NCI-H526 treated with DMSO at 0.1 percent for 48 hours (cell line): Measurements from ENCODE around the gene ADAMTSL5.
"Not testable (repeated sequence)": the region's sequence is repeated elsewhere in the genome, so short reads cannot be mapped to it uniquely, and the experiment has no call there.

ENCODE experiments used
- DNase-seq: peaks from one replicate; lab custom pipeline; 2025; lab: John Stamatoyannopoulos, UW

ADAMTSL5 gene

GRCh38 chr19:1478934-1479707, 33.7 kb downstream of the ADAMTSL5 start, which contains the start of gene C19orf25:
Gene C19orf25 (minus strand): TSS chr19:1479215. CDS start chr19:1478903, 312 bp downstream.
- peak; percentile 51 for DNase-seq

DNA sequence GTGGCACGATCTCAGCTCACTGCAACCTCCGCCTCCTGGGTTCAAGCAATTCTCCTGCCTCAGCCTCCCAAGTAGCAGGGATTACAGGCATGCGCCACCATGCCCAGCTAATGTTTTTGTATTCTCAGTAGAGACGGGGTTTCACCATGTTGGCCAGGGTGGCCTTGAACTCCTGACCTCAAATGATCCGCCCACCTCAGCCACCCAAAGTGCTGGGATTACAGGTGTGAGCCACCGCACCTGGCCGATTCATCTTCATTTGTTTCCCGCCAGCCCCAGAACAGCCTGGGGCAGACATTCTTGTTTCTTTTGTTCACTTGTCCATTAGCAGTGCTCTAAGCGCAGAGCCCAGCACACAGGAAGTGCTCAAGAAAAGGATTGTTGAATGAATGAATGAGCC, 35.8 kb downstream of the ADAMTSL5 start:
- not testable (repeated sequence) for DNase-seq

DNA sequence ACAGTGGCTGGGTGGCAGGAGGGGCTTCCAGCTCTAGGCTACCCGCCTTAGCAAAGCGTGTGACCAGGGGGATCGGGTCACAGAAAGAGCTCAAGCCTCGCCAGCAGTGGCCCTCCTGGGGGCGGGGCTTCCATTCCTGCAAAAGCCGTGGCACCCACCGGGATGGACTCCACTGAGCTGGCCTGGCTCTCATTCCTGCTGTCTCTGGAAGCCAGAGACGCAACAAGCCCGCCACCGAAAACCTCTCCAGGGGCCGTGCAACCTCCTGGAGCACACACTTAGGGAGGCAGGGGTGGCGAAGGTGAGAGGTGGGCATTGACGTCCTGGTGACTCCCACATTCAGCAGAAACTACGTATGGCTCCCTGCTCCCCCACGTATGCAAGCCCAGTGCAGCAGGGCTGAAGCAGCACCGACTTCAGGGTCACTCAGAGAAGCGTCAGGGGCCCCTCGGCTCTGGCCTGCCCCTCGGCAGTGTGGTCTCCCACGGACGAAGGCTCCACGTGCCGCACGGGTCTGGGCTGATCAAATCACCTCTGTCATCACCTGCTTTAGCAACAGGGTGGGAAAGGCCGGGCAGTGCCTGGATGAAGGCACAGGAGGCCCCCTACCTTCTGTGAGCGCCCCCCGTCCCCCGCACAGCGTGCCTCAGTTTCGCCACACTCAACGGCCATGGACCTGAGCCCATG, 36.9 kb downstream of the ADAMTSL5 start:
- no peak for DNase-seq

- DNase-seq: no peak
Observed at GRCh38 chr19:1474765-1475351, 38.0 kb downstream of the ADAMTSL5 start.

DNA sequence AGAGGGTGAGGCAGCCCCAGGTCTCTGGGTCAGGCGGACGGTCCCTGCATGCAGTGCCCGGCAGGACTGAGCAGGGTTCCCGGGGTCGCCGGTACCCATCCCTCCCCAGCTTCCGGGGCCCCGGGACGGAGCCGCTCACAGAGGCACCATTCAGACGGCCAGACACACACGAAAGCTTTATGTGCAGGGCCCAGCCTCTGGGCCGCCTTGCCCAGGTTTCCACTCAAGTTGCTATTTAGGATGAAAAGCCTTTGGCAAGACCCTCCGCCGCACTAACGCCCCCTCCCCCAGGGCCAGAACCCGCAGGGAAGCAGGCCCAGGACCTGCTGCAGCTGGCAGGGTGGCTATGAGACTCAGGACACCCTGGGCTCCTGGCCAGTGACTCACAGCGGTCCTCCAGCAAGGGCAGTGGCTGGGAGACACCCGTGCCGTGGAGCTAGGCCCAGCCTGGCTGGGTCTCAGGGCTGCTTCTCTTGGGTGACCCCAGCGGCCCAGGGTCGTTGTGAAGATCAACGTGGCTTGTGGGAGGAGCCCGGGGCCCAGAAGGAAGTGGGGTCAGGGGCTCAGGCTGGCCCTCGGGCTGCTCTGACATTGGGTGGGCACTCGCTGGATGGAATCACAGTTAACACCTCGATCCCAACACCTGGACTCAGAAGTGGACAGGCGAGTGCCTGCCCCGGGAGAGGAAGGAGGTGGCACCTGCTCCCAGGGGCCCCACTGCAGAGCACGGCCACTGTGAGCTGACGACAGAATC, 38.6 kb downstream of the ADAMTSL5 start:
- no peak for DNase-seq

GRCh38 chr19:1473085-1473851, 39.6 kb downstream of the ADAMTSL5 start:
- no peak for DNase-seq

- no peak for DNase-seq
Observed at GRCh38 chr19:1472231-1473084, 40.4 kb downstream of the ADAMTSL5 start.

DNA sequence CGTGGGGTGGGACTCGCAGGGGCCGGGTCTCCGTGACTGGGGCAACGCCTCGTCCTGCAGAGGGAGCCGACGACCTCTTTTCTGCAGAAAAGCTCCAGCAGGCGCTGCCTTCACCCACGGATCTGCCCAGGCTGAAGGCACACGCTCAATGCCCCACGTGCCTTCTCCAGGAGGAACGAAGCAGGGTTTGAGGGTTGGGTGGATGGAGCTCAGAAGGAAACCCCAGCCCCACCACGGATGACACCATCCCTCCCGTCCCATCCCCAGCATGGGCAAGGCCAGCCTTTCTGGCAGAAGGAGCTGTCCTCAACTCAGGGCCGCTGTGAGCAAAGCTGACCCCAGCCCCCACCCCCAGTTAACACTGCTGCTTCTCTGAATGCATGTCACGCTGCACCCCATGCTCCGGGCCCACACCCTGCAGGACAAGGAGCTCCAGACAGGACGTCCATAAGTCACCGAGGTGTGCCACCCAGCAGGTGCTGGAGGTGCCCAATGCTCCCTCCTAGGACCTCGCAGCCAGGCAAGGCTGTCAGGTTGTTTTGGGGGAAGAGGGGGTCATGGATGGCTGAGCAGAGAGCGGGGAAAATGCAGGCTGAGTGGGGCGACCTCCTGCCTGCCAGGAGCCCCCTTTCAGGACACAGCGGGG, 41.2 kb downstream of the ADAMTSL5 start:
- no peak for DNase-seq

DNA sequence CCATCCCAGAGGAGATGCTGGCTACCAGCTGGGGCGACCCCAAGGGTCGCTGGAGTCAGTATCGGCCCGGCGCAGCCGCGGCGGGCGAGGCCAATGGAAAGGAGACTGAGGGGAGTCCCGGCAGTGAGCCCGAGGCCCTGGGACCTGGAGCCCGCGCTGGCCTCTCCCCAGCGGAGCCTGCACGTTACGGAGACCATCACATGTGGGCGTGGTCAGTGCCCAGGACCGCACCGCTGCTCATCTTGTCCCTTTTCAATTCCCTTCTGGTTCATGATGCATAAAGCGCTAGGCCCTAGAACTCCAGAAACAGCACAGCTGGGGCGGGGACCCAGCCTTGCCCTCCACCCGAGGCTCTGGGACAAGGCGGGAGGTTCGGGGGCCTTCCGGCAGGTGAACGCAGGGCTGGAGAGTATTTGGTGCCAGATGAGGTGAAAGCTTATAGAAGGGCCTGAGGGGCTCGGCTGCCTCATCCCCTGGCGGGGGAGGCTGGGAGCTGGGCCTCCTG, 41.8 kb downstream of the ADAMTSL5 start:
- no peak for DNase-seq

GRCh38 chr19:1470305-1471009, 42.4 kb downstream of the ADAMTSL5 start:
- no peak for DNase-seq

DNA sequence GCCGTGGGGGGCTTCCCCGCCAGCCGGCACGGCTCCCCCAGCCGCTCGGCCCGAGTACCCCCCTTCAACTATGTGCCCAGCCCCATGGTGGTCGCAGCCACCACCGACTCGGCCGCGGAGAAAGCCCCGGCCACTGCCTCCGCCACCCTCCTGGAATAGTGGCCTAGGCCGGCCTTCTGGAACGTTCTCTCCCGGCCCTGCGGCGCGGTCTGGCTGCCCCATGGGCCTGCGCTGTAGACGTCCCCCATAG, 42.8 kb downstream of the ADAMTSL5 start:
- DNase-seq: no peak

- no peak for DNase-seq
Observed at GRCh38 chr19:1469255-1470054, 43.4 kb downstream of the ADAMTSL5 start.

GRCh38 chr19:1468821-1469254, 44.0 kb downstream of the ADAMTSL5 start:
- DNase-seq: no peak

- DNase-seq: no peak
Observed at GRCh38 chr19:1468274-1468820, 44.5 kb downstream of the ADAMTSL5 start.

DNA sequence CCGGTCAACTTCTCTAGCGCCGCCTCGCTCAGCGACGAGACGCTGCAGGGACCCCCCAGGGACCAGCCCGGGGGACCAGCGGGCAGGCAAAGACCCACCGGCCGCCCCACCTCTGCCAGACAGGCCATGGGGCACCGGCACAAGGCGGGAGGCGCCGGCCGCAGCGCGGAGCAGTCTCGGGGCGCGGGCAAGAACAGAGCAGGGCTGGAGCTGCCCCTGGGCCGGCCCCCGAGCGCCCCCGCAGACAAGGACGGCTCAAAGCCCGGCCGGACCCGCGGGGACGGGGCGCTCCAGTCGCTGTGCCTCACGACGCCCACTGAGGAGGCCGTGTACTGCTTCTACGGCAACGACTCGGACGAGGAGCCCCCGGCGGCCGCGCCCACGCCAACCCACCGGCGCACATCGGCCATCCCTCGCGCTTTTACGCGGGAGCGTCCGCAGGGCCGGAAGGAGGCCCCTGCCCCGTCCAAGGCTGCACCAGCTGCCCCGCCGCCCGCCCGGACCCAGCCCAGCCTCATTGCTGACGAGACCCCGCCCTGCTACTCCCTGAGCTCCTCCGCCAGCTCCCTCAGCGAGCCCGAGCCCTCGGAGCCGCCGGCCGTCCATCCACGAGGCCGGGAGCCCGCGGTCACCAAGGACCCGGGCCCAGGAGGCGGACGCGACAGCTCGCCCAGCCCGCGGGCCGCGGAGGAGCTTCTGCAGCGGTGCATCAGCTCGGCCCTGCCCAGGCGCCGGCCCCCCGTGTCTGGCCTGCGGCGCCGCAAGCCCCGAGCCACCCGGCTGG, 45.1 kb downstream of the ADAMTSL5 start:
- no peak for DNase-seq

DNA sequence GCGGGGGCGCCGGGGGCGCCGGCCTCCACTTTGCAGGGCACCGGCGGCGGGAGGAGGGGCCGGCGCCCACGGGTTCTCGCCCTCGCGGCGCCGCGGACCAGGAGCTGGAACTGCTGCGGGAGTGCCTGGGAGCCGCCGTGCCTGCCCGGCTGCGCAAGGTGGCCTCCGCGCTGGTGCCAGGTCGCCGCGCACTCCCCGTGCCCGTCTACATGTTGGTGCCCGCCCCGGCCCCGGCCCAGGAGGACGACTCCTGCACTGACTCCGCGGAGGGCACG, 45.7 kb downstream of the ADAMTSL5 start:
- DNase-seq: no peak

DNA sequence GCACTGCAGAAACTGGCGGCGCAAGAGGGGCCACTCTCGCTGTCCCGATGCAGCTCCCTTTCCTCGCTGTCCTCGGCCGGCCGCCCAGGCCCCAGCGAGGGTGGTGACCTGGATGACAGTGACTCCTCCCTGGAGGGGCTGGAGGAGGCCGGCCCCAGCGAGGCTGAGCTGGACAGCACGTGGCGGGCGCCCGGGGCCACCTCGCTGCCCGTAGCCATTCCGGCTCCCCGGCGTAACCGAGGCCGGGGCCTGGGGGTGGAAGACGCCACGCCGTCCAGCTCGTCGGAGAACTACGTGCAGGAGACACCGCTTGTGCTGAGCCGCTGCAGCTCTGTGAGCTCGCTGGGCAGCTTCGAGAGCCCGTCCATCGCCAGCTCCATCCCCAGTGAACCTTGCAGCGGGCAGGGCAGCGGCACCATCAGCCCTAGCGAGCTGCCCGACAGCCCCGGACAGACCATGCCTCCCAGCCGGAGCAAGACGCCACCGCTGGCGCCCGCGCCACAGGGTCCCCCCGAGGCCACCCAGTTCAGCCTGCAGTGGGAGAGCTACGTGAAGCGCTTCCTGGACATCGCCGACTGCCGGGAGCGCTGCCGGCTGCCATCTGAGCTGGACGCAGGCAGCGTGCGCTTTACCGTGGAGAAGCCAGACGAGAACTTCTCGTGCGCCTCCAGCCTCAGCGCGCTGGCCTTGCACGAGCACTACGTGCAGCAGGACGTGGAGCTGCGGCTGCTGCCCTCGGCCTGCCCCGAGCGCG, 46.2 kb downstream of the ADAMTSL5 start:
- no peak for DNase-seq
